AG04449 (cell line): ENCODE data around the gene NDFIP2.

Source experiments
- CTCF ChIA-PET: fragments of 350-600 bp; formaldehyde crosslinking; extraction: SDS; loops from one replicate; lab custom pipeline; 2021; ENCODE audit warnings: antibody characterized with exemption; lab: Yijun Ruan, JAX
- POLR2A ChIA-PET: fragments of 400-600, 350-600 bp; formaldehyde crosslinking; extraction: SDS; loops from one replicate; lab custom pipeline; 2020; ENCODE audit warnings: antibody characterized with exemption, inconsistent platforms; lab: Yijun Ruan, JAX
- DNase-seq: peaks from one replicate; pipeline ENCODE4 v3.0.0-alpha.2; 2010; ENCODE audit warnings: low read depth, low spot score
- H3K4me3 ChIP-seq: 2 replicates; pipeline ENCODE4 v1.5.1; 2011; ENCODE audit warnings: low read depth, mild to moderate bottlenecking, control low read depth, low read length
- CTCF ChIP-seq: IDR thresholded peaks from one replicate; pipeline ENCODE4 v1.5.1; 2011; ENCODE audit warnings: mild to moderate bottlenecking, moderate library complexity, low read length, control low read depth, inconsistent platforms; ENCODE audit not compliant: insufficient read depth; ENCODE audit errors: missing control alignments

NDFIP2 gene

GRCh38 chr13:79456656-79457365, 24.1 kb upstream of the NDFIP2 start:
- TF ChIP-seq CTCF: no peak
- ChIA-PET POLR2A (interaction anchor here (0.6 to 1.5 kb wide), 2 partner anchors 26 to 27 kb away, joined by 6 to 7 read pairs; no protein-coding TSS in a partner anchor), CTCF (interaction anchor here (1.3 to 1.6 kb wide), 2 partner anchors 15 to 87 kb away, joined by 3 read pairs; no protein-coding TSS in a partner anchor)

GRCh38 chr13:79457390-79457789, 23.6 kb upstream of the NDFIP2 start:
- H3K4me3 ChIP-seq: no peak overlapping the region
- no peak for DNase-seq
- ChIA-PET CTCF (no interaction called here), POLR2A (interaction anchor here (1.5 kb wide), 1 partner anchor 25 kb away, joined by 6 read pairs; no protein-coding TSS in a partner anchor)
- TF ChIP-seq CTCF: no peak

More at GRCh38 chr13:79456656-79457365, 24.1 kb upstream of the NDFIP2 start:
- H3K4me3 ChIP-seq: no peak overlapping the region
- DNase-seq: no peak

GRCh38 chr13:79457948-79458347, 23.0 kb upstream of the NDFIP2 start:
- POLR2A ChIA-PET: interaction anchor here (1.5 kb wide), 1 partner anchor 25 kb away, joined by 6 read pairs; no protein-coding TSS in a partner anchor
- no peak overlapping the region for H3K4me3 ChIP-seq
- DNase-seq: no peak
- CTCF ChIA-PET: no interaction called here
- TF ChIP-seq CTCF: no peak

- DNase-seq: no peak
- no peak for TF ChIP-seq CTCF
- H3K4me3 ChIP-seq: no peak overlapping the region
- POLR2A ChIA-PET: interaction anchor here (0.6 to 1.5 kb wide), 2 partner anchors 24 kb away, joined by 3 to 6 read pairs; no protein-coding TSS in a partner anchor
- CTCF ChIA-PET: interaction anchor here (0.8 kb wide), 1 partner anchor 83 kb away, joined by 3 read pairs; no protein-coding TSS in a partner anchor
Measured at GRCh38 chr13:79458436-79458835, 22.5 kb upstream of the NDFIP2 start.

GRCh38 chr13:79459906-79460305, 21.0 kb upstream of the NDFIP2 start:
- POLR2A ChIA-PET: no interaction called here
- TF ChIP-seq CTCF: no peak
- DNase-seq: no peak
- H3K4me3 ChIP-seq: no peak overlapping the region
- CTCF ChIA-PET: no interaction called here

- no peak for DNase-seq
- H3K4me3 ChIP-seq: no peak overlapping the region
- CTCF ChIA-PET: no interaction called here
- no peak for TF ChIP-seq CTCF
- POLR2A ChIA-PET: no interaction called here
Measured at GRCh38 chr13:79462895-79463294, 18.1 kb upstream of the NDFIP2 start.
